Mesendoderm (in vitro differentiated cells): ENCODE data around the gene CASQ2.

ENCODE experiments used
- DNase-seq: peaks from one replicate; pipeline ENCODE4 v3.0.0; 2013
- H2AK5ac ChIP-seq: 2 replicates; pipeline ENCODE4 v1.6.1; 2013; ENCODE audit warnings: low read length, inconsistent platforms
- H2BK120ac ChIP-seq: 2 replicates; pipeline ENCODE4 v1.6.1; 2013; ENCODE audit warnings: low read depth, mild to moderate bottlenecking, low read length, moderate library complexity, mixed read lengths
- H2BK15ac ChIP-seq: replicated peaks from 2 replicates; pipeline ENCODE4 v1.6.1; 2013; ENCODE audit warnings: low read depth, mild to moderate bottlenecking, moderate library complexity
- H2BK5ac ChIP-seq: 2 replicates; pipeline ENCODE4 v1.6.1; 2013; ENCODE audit warnings: low read length, inconsistent platforms
- H3K18ac ChIP-seq: 2 replicates; pipeline ENCODE4 v1.6.1; 2013; ENCODE audit warnings: mild to moderate bottlenecking, low read length, mixed read lengths
- H3K23ac ChIP-seq: one replicate; pipeline ENCODE4 v1.6.1; 2013; ENCODE audit warnings: low read length
- H3K27ac ChIP-seq: 2 replicates; pipeline ENCODE4 v1.5.1; 2013; ENCODE audit warnings: low read depth, mild to moderate bottlenecking, inconsistent platforms, low read length, moderate library complexity
- H3K27me3 ChIP-seq: 2 replicates; pipeline ENCODE4 v1.6.1; 2013; ENCODE audit warnings: low read length, control low read depth, mild to moderate bottlenecking, inconsistent platforms; ENCODE audit not compliant: insufficient read depth, poor library complexity
- H3K36me3 ChIP-seq: 2 replicates; pipeline ENCODE4 v1.6.1; 2013; ENCODE audit warnings: low read length, inconsistent platforms; ENCODE audit not compliant: control insufficient read depth, insufficient read depth
- H3K4ac ChIP-seq: one replicate; pipeline ENCODE4 v1.6.1; 2013; ENCODE audit warnings: low read depth, mild to moderate bottlenecking, low read length, moderate library complexity
- H3K4me1 ChIP-seq: 2 replicates; pipeline ENCODE4 v1.6.1; 2013; ENCODE audit warnings: low read depth, low read length, inconsistent platforms; ENCODE audit not compliant: control insufficient read depth
- H3K4me2 ChIP-seq: 2 replicates; pipeline ENCODE4 v1.6.1; 2013; ENCODE audit warnings: low read length
- H3K4me3 ChIP-seq: 2 replicates; pipeline ENCODE4 v1.5.1; 2013; ENCODE audit warnings: mild to moderate bottlenecking, low read length
- H3K56ac ChIP-seq: one replicate; pipeline ENCODE4 v1.6.1; 2013; ENCODE audit warnings: low read length
- H3K79me1 ChIP-seq: 2 replicates; pipeline ENCODE4 v1.6.1; 2013; ENCODE audit warnings: low read length, inconsistent platforms
- H3K79me2 ChIP-seq: 2 replicates; pipeline ENCODE4 v1.6.1; 2013; ENCODE audit warnings: mild to moderate bottlenecking, low read length; ENCODE audit not compliant: control insufficient read depth, insufficient read depth
- H3K9ac ChIP-seq: 2 replicates; pipeline ENCODE4 v1.6.1; 2013; ENCODE audit warnings: low read length, inconsistent platforms
- H4K5ac ChIP-seq: one replicate; pipeline ENCODE4 v1.6.1; 2013; ENCODE audit warnings: low read length
- H4K8ac ChIP-seq: one replicate; pipeline ENCODE4 v1.6.1; 2013; ENCODE audit warnings: low read depth, mild to moderate bottlenecking, control low read depth, low read length, moderate library complexity
- WGBS: extraction: QIAGEN DNeasy Blood & Tissue Kit; methylation state at CpG from one replicate; pipeline ENCODE4 v1.1.7; 2013; ENCODE audit warnings: low lambda C conversion rate, missing lambda C conversion rate; ENCODE audit not compliant: insufficient coverage; ENCODE audit errors: extremely low coverage; 5-methylcytosine and 5-hydroxymethylcytosine counted together

CASQ2 gene

GRCh38 chr1:115810609-115811008 is 42.1 kb upstream of the CASQ2 start:
- no peaks in the 10 kb centered on the region for H3K79me2 ChIP-seq

DNA sequence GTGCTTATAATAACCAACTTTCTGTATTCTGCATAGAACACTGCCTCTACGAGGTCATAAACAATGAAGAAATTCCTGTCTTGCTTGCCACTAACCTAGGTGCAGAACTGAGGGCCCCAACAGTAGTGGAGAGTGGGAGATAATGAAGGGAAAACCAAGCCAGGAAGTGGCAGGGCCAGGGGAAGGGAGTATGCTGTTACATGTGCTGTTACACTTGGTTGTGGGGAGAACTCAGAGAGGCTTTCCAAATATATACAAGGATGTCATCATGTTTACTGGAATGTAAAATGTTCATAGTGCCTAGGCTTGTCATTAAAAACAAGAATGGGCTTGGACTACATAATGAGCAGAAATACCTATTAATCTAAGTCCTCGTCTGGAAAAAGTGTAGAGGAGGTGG is 41.3 kb upstream of the CASQ2 start:
- H3K9ac ChIP-seq, result no peak overlapping the region
- no CpG with 5 or more reads among the region's 2 CpGs for WGBS
- H4K5ac ChIP-seq, result no peak overlapping the region
- no peak overlapping the region for H3K56ac ChIP-seq
- no peak overlapping the region for H3K4me2 ChIP-seq
- H3K27me3 ChIP-seq, result no peaks in the 10 kb centered on the region
- no peak overlapping the region for H2AK5ac ChIP-seq
- no peak overlapping the region for H4K8ac ChIP-seq
- no peak overlapping the region for H3K4me3 ChIP-seq
- H3K27ac ChIP-seq, result no peak overlapping the region
- no peak overlapping the region for H3K23ac ChIP-seq
- H3K79me1 ChIP-seq, result no peaks in the 10 kb centered on the region
- H2BK5ac ChIP-seq, result no peak overlapping the region
- H2BK120ac ChIP-seq, result no peak overlapping the region
- H3K79me2 ChIP-seq, result no peaks in the 10 kb centered on the region
- no peak overlapping the region for H3K18ac ChIP-seq
- DNase-seq, result no peak
- no peak overlapping the region for H2BK15ac ChIP-seq
- H3K4ac ChIP-seq, result no peak overlapping the region
- no peaks in the 10 kb centered on the region for H3K4me1 ChIP-seq
- no peaks in the 10 kb centered on the region for H3K36me3 ChIP-seq

More at GRCh38 chr1:115810609-115811008, 42.1 kb upstream of the CASQ2 start:
- H3K27ac ChIP-seq, result no peak overlapping the region
- no peak overlapping the region for H3K18ac ChIP-seq
- H3K4me2 ChIP-seq, result no peak overlapping the region
- H3K23ac ChIP-seq, result no peak overlapping the region
- no peaks in the 10 kb centered on the region for H3K79me1 ChIP-seq
- no peak overlapping the region for H3K9ac ChIP-seq
- H4K5ac ChIP-seq, result no peak overlapping the region
- WGBS, result no CpG with 5 or more reads among the region's 2 CpGs
- no peaks in the 10 kb centered on the region for H3K36me3 ChIP-seq
- H2AK5ac ChIP-seq, result no peak overlapping the region
- H2BK120ac ChIP-seq, result no peak overlapping the region
- no peak overlapping the region for H3K4me3 ChIP-seq
- no peak overlapping the region for H4K8ac ChIP-seq
- H3K4ac ChIP-seq, result no peak overlapping the region
- H2BK5ac ChIP-seq, result no peak overlapping the region
- no peak overlapping the region for H2BK15ac ChIP-seq
- no peak overlapping the region for H3K56ac ChIP-seq
- H3K27me3 ChIP-seq, result no peaks in the 10 kb centered on the region
- DNase-seq, result no peak
- no peaks in the 10 kb centered on the region for H3K4me1 ChIP-seq

DNA sequence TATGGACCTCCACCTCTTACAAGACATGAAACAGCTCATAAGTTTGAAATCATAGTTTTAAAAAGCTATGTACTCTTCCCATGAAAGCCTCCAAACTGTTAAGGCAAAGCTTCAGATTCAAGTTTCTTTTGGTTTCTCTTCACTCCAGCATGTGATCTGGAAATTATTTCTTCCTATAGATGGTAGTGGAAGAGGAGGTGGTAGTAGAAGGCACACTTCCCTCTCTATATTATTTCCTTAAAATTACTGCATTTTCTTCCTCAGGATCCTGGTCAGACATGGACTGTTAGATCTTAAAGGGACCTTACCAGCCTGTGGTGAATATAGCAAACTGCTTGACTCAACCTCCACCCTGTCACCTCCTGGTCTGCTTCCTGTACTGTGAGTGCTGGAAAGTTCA is 40.6 kb upstream of the CASQ2 start:
- Histone ChIP-seq H3K27ac (no peak overlapping the region), H2BK15ac (no peak overlapping the region), H2BK5ac (no peak overlapping the region), H3K4me3 (no peak overlapping the region), H3K4me2 (no peak overlapping the region), H3K79me1 (no peaks in the 10 kb centered on the region), H3K9ac (no peak overlapping the region), H3K36me3 (no peaks in the 10 kb centered on the region), H4K5ac (no peak overlapping the region), H3K27me3 (no peaks in the 10 kb centered on the region), H3K56ac (no peak overlapping the region), H3K4me1 (no peaks in the 10 kb centered on the region), H3K4ac (no peak overlapping the region), H3K18ac (no peak overlapping the region), H3K79me2 (no peaks in the 10 kb centered on the region), H3K23ac (no peak overlapping the region), H2BK120ac (no peak overlapping the region), H4K8ac (no peak overlapping the region), H2AK5ac (no peak overlapping the region)
- no peak for DNase-seq

- Histone ChIP-seq H4K8ac (no peak overlapping the region), H2AK5ac (no peak overlapping the region), H3K4me3 (no peak overlapping the region), H2BK120ac (no peak overlapping the region), H2BK5ac (no peak overlapping the region), H3K23ac (no peak overlapping the region), H3K18ac (no peak overlapping the region), H3K56ac (no peak overlapping the region), H3K9ac (no peak overlapping the region), H3K36me3 (no peaks in the 10 kb centered on the region), H3K4me2 (no peak overlapping the region), H3K27ac (no peak overlapping the region), H3K79me1 (no peaks in the 10 kb centered on the region), H3K4me1 (no peaks in the 10 kb centered on the region), H2BK15ac (peak overlapping the region; percentile 28), H3K79me2 (no peaks in the 10 kb centered on the region), H4K5ac (no peak overlapping the region), H3K27me3 (no peaks in the 10 kb centered on the region), H3K4ac (no peak overlapping the region)
- peak; percentile 90 for DNase-seq
- no CpG with 5 or more reads among the region's 2 CpGs for WGBS
Observed at GRCh38 chr1:115807723-115808122, 39.2 kb upstream of the CASQ2 start.

GRCh38 chr1:115805597-115805996 is 37.1 kb upstream of the CASQ2 start:
- no peak overlapping the region for H4K8ac ChIP-seq
- no peak overlapping the region for H3K4me3 ChIP-seq
- no peak overlapping the region for H2BK5ac ChIP-seq
- no peak overlapping the region for H2AK5ac ChIP-seq
- no peaks in the 10 kb centered on the region for H3K36me3 ChIP-seq
- H3K27me3 ChIP-seq, result no peaks in the 10 kb centered on the region
- H3K9ac ChIP-seq, result no peak overlapping the region
- no peaks in the 10 kb centered on the region for H3K79me1 ChIP-seq
- no peak overlapping the region for H4K5ac ChIP-seq
- H3K27ac ChIP-seq, result no peak overlapping the region
- no peak overlapping the region for H2BK15ac ChIP-seq
- H3K23ac ChIP-seq, result no peak overlapping the region
- H3K4ac ChIP-seq, result no peak overlapping the region
- no peak overlapping the region for H3K4me2 ChIP-seq
- no peak overlapping the region for H3K56ac ChIP-seq
- H3K4me1 ChIP-seq, result no peaks in the 10 kb centered on the region
- no peak overlapping the region for H2BK120ac ChIP-seq
- no peak for DNase-seq
- H3K79me2 ChIP-seq, result no peaks in the 10 kb centered on the region
- WGBS, result no CpG with 5 or more reads among the region's 1 CpG
- H3K18ac ChIP-seq, result no peak overlapping the region

GRCh38 chr1:115802416-115802815 is 33.9 kb upstream of the CASQ2 start:
- Histone ChIP-seq H3K79me1 (no peaks in the 10 kb centered on the region), H3K27ac (no peak overlapping the region), H3K18ac (no peak overlapping the region), H3K4me3 (no peak overlapping the region), H4K5ac (no peak overlapping the region), H3K4me2 (no peak overlapping the region), H2BK5ac (no peak overlapping the region), H3K36me3 (no peaks in the 10 kb centered on the region), H3K23ac (no peak overlapping the region), H2BK120ac (no peak overlapping the region), H3K79me2 (no peaks in the 10 kb centered on the region), H4K8ac (no peak overlapping the region), H2AK5ac (no peak overlapping the region), H3K9ac (no peak overlapping the region), H3K4ac (no peak overlapping the region), H3K27me3 (no peaks in the 10 kb centered on the region), H3K4me1 (no peaks in the 10 kb centered on the region), H2BK15ac (no peak overlapping the region), H3K56ac (no peak overlapping the region)
- no peak for DNase-seq
- no CpG with 5 or more reads among the region's 2 CpGs for WGBS
